Activated CD8-positive, alpha-beta T cell treated with anti-CD3 and anti-CD28 coated beads, Interleukin-2, amount 10 ng/mL, durations not matched to agents 7 days and 5 days (primary cell): ENCODE data around the gene MIOX. TPM values are rescaled to one million over a fixed set of nuclear protein-coding genes. Genes with fewer than 3 reads are reported as not detected.

Experiments
- ATAC-seq: fragments of 150-1000 bp; cut with Tn5 transposase; one replicate; pipeline ENCODE4 v1.10.0; 2021; ENCODE audit warnings: moderate library complexity
- CTCF ChIA-PET: fragments of 350-600 bp; sonication (Branson Sonifier 250); formaldehyde crosslinking; loops from one replicate; lab custom pipeline; 2021; ENCODE audit warnings: antibody characterized with exemption; lab: Charles Lee
- POLR2A ChIA-PET: fragments of 350-600 bp; sonication (Branson Sonifier 250); formaldehyde crosslinking; loops from one replicate; lab custom pipeline; 2021; ENCODE audit warnings: antibody characterized with exemption; lab: Charles Lee
- DNase-seq: peaks from one replicate; pipeline ENCODE4 v3.0.0-alpha.2; 2020
- H3K27ac Mint-ChIP-seq: one replicate; pipeline ENCODE4 v1.8.0; 2021; ENCODE audit warnings: mild to moderate bottlenecking, mixed read lengths
- H3K27me3 Mint-ChIP-seq: one replicate; pipeline ENCODE4 v1.8.0; 2021; ENCODE audit warnings: low read depth, mixed read lengths
- H3K36me3 Mint-ChIP-seq: one replicate; pipeline ENCODE4 v1.8.0; 2021; ENCODE audit warnings: low read depth, mixed read lengths
- H3K4me1 Mint-ChIP-seq: one replicate; pipeline ENCODE4 v1.8.0; 2021; ENCODE audit warnings: low read depth, mixed read lengths
- H3K4me3 Mint-ChIP-seq: one replicate; pipeline ENCODE4 v1.8.0; 2021; ENCODE audit warnings: mild to moderate bottlenecking, mixed read lengths
- H3K9me3 Mint-ChIP-seq: one replicate; pipeline ENCODE4 v1.8.0; 2022; ENCODE audit warnings: mixed read lengths; ENCODE audit not compliant: insufficient read depth
- total RNA-seq, 2 experiments: library from RNA; stranded (reverse); gene quantifications; one replicate each; pipeline ENCODE4 v1.2.3, GENCODE V29; 2021

MIOX gene
- total RNA-seq, 2 experiments from 2014 or later, result 0.40 TPM; not detected in 1

DNA sequence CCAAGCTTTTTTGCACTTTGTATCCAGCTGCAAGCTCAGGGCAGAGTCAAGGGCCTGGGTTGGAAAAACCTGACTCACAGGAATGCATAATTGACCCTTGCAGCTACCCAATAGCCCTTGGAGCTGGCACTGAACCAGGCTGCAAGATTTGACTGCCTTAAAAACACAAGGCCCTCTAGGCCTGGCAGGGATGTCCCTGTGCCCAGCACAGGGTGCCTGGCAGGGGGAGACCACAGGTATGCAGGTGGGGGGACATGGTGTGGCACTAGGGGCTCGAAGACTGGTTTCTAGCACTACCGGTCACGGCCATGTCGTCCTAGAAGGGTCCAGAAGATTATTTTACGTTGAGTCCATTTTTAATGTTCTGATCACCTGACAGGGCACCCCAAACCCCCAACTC is 42.0 kb upstream of the MIOX start:
- DNase-seq, result no peak
- peaks cover 47% of the 10 kb centered on the region for H3K36me3 Mint-ChIP-seq
- no peak for ATAC-seq
- peaks cover 25% of the 10 kb centered on the region for H3K4me1 Mint-ChIP-seq
- peak overlapping the region; percentile 89 for H3K27ac Mint-ChIP-seq
- no peaks in the 10 kb centered on the region for H3K9me3 Mint-ChIP-seq
- POLR2A ChIA-PET, result interaction anchor here (0.6 to 2.1 kb wide), 8 partner anchors 8 to 177 kb away, joined by 3 to 10 read pairs (median 3); partner anchors contain the start of gene SCO2
- CTCF ChIA-PET, result interaction anchor here (0.8 to 1.3 kb wide), 5 partner anchors 25 to 79 kb away, joined by 3 to 5 read pairs (median 5); no protein-coding TSS in a partner anchor
- no peak overlapping the region for H3K4me3 Mint-ChIP-seq
- no peaks in the 10 kb centered on the region for H3K27me3 Mint-ChIP-seq

DNA sequence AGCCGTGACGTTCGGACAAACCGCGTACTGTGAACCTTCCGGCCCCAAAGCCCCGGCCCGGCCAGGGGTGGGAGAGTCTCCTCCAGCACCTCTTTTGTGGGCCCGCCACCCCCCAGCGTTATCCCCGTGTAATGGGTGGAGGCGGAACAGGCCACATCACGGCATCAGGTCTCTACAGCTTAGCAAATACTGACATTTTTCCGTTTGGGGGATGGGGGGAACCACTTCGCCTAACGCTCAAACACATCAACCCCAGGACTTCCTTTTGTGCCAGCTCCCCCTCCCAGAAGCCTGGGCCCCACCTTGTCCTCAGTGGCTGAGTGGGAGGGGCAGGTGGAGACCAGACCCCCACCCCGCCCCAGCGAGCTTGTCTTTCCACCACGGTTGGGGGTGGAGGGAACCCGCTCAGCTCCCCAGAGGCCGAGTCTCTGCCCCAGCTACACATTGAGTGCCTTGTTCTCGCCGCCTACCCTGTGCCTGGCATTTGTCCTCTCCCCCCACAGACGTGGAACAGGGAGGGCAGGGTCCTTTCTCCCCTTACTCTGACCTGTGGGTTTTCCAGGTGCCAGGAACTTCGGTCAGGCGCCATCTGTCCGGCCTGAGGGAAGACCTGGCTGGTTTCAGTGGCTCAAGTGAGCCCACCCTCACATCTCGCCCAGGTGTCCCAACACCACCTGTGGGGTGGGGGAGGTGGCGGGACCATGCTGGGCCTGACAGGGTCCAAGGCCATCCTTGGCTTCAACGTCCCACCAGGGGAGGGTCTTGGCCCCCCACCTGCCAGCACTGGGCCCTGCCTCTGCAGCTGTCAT is 41.4 kb upstream of the MIOX start:
- H3K4me3 Mint-ChIP-seq, result peak overlapping the region; percentile 22
- no peaks in the 10 kb centered on the region for H3K9me3 Mint-ChIP-seq
- ATAC-seq, result peak; percentile 43
- H3K27ac Mint-ChIP-seq, result peak overlapping the region; percentile 89
- CTCF ChIA-PET, result interaction anchor here (0.8 to 1.3 kb wide), 5 partner anchors 24 to 79 kb away, joined by 3 to 5 read pairs (median 5); no protein-coding TSS in a partner anchor
- H3K27me3 Mint-ChIP-seq, result no peaks in the 10 kb centered on the region
- POLR2A ChIA-PET, result interaction anchor here (0.8 to 2.1 kb wide), 6 partner anchors 15 to 128 kb away, joined by 3 to 10 read pairs (median 3); partner anchors contain the start of genes LMF2, NCAPH2 and SCO2
- DNase-seq, result peak; percentile 53
- peaks cover 25% of the 10 kb centered on the region for H3K4me1 Mint-ChIP-seq
- peaks cover 50% of the 10 kb centered on the region for H3K36me3 Mint-ChIP-seq

DNA sequence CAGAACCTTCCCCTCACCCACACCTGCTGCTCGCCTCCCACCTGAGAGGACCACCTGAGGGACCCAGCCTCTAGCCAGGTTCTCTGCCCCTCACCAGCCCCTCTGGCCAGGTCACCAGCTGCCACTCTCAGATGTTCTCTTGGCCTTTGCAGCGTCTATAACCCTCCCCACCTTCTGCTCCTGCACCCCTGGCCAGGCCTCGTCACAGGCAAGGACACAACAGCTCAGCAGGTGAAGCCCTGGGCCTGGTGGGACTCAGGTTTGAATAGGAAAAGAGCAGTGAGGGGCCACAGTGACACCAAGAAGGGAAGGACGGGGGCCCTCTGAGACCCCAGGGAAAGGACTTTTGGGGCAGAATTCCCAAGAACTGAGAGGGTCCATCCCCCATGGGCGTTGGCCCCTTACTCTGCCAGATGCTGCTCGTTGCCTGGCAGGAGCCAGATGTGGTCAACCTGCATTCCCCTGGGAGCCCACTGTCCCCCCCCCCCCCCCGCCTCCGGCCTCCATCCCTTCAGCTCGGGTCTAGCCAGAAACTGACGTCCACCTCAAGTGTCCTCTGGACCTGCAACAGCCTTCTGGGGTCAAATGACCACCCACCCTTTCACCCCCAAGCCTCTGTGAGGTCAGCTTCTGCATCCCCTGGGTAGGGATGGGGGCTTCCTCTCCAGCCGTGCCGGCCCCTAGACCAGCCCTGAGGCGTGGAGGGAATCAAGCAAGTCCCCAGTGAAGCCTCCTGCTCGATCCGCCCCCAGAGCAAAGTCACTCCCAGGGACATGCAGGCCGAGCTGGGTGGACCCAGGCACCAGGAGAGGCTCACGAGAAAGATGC is 40.6 kb upstream of the MIOX start:
- peak overlapping the region; percentile 89 for H3K27ac Mint-ChIP-seq
- POLR2A ChIA-PET, result interaction anchor here (1.2 to 2.1 kb wide), 3 partner anchors 24 to 79 kb away, joined by 3 to 10 read pairs (median 7); partner anchors contain the start of genes LMF2, NCAPH2 and SCO2
- CTCF ChIA-PET, result interaction anchor here (1.1 to 1.2 kb wide), 2 partner anchors 27 to 74 kb away, joined by 3 to 5 read pairs; no protein-coding TSS in a partner anchor

DNA sequence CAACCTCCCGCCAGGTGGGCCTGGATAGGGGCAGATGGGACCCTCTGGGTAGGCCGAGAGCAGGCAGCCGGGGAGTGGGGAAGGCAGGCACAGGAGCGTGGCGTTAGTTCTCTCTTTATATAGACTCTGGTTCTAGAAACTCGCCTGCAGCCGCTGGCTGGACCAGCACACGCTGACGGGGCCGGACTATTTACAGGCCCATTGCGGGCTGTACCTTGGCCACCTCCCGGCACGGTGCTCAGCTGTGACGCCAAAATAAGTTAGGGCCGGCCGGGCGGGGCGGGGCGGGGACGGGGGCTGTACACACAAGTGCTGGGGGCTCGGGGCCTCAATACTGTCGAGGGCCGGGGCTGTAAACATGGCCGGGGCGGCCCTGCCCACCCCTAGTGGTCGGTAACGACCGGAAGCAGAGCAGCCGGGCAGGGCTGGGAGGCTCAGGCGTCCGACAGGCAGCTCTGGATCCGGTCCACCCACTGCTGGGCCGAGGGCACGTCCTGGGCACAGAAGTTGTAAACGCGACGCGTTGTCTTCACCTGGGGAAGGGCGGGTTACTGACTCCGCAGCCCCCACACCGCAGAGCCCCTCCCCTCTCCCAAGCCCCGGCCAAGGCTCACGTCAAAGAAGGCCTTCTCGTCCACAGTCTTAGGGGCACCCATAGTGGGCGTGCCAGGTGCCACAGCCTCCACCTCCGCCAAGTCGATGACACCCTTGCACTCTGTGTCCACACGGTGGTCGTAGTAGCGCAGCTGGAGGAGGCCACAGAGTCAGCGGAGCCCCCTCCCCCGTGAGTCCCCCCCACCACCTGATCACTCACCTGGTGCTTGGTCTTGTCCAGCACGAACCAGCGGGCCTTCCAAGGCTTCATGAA is 39.7 kb upstream of the MIOX start:
- DNase-seq (no peak), ATAC-seq (no peak)
- no peak overlapping the region for H3K27ac Mint-ChIP-seq
- POLR2A ChIA-PET, result interaction anchor here (1.2 kb wide), 1 partner anchor 27 kb away, joined by 3 read pairs; no protein-coding TSS in a partner anchor
- CTCF ChIA-PET, result no interaction called here
- H3K27me3 Mint-ChIP-seq, result no peaks in the 10 kb centered on the region
- H3K4me1 Mint-ChIP-seq, result peaks cover 25% of the 10 kb centered on the region
- H3K4me3 Mint-ChIP-seq, result no peak overlapping the region
- peaks cover 60% of the 10 kb centered on the region for H3K36me3 Mint-ChIP-seq
- H3K9me3 Mint-ChIP-seq, result no peaks in the 10 kb centered on the region

More for the DNA sequence above, 40.6 kb upstream of the MIOX start:
- Mint-ChIP-seq H3K4me1 (peaks cover 25% of the 10 kb centered on the region), H3K36me3 (peaks cover 58% of the 10 kb centered on the region), H3K4me3 (no peak overlapping the region), H3K27me3 (no peaks in the 10 kb centered on the region), H3K9me3 (no peaks in the 10 kb centered on the region)
- DNase-seq (no peak), ATAC-seq (no peak)

DNA sequence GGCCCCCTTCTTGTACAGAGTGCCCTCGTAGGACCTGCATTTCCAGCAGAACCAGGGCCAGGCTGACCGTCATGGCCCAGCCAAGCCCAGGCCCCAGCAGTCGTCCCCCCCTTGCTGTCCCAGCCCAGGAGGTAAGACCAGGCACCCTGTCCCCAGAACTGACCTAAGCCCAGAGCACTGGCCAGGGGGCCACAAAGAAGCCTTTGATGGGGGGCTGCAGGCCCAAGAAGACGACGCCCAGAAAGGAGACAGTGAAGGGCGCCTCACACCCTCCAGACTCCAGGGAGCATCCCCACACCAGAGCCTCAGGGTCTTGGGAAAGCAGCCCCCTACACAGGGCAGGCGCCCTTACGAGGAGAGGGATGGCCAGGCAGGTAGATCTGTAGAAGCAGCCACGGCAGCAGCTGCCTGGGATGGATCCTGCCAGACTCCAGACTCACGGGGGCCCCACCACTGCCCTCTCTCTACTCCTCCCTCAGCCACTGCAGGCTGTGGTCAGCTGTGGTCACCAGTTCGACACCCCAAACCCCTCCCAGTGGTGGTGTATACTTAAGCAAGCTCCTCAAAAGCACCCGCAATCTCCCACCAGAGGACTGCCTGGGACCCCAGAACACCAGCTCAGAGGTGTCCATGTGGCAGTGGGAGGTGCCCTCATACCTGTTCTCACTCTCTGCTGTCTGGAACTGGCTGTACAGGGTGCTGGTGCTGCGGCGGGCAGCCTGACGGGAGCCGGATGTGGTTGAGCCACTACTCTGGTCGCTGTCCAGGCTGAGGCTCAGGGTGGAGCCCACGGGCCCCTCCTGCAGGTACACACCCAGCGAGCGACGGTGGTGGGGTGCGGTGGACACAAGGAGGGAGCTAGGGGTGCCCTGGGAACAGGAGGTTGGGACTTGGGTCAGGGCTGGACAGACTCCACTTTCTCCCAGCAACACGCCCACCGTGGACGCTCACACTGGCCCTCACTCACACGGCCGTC is 38.8 kb upstream of the MIOX start:
- DNase-seq (no peak), ATAC-seq (no peak)
- Mint-ChIP-seq H3K4me1 (peaks cover 25% of the 10 kb centered on the region), H3K4me3 (no peak overlapping the region), H3K27me3 (no peaks in the 10 kb centered on the region), H3K27ac (no peak overlapping the region), H3K9me3 (no peaks in the 10 kb centered on the region), H3K36me3 (peaks cover 61% of the 10 kb centered on the region)
- CTCF ChIA-PET, result interaction anchor here (1.2 kb wide), 1 partner anchor 26 kb away, joined by 3 read pairs; no protein-coding TSS in a partner anchor
- POLR2A ChIA-PET, result interaction anchor here (0.8 to 1.2 kb wide), 2 partner anchors 26 to 78 kb away, joined by 3 read pairs; partner anchors contain the start of gene SCO2

DNA sequence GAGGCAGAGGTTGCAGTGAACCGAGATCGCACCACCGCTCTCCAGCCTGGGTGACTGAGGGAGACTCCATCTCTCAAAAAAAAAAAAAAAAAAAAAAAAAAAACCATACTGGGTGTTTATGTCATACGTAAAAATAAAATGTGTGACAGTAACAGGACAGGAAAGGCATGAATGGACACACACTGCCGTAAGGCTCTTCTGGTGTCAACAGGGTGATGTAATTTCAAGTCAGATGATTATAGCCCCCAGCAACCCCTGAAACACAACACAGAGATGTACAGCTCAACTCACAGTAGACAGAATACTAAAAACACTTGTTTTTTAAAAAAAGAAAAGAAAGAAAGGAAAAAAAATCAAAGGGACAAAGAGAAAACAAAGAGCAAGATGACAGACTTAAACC is 34.0 kb upstream of the MIOX start:
- POLR2A ChIA-PET, result interaction anchor here (1.1 to 1.9 kb wide), 2 partner anchors 45 to 73 kb away, joined by 5 to 6 read pairs; partner anchors contain the start of gene SCO2
- H3K36me3 Mint-ChIP-seq, result peaks cover 60% of the 10 kb centered on the region
- DNase-seq (no peak), ATAC-seq (no peak)
- H3K9me3 Mint-ChIP-seq, result no peaks in the 10 kb centered on the region
- H3K4me1 Mint-ChIP-seq, result peaks cover 5% of the 10 kb centered on the region
- H3K27me3 Mint-ChIP-seq, result no peaks in the 10 kb centered on the region
- CTCF ChIA-PET, result interaction anchor here (0.8 to 3.3 kb wide), 4 partner anchors 20 to 166 kb away, joined by 3 to 14 read pairs (median 4); partner anchors contain the start of gene SCO2
- H3K27ac Mint-ChIP-seq, result peak overlapping the region; percentile 71
- H3K4me3 Mint-ChIP-seq, result no peak overlapping the region

DNA sequence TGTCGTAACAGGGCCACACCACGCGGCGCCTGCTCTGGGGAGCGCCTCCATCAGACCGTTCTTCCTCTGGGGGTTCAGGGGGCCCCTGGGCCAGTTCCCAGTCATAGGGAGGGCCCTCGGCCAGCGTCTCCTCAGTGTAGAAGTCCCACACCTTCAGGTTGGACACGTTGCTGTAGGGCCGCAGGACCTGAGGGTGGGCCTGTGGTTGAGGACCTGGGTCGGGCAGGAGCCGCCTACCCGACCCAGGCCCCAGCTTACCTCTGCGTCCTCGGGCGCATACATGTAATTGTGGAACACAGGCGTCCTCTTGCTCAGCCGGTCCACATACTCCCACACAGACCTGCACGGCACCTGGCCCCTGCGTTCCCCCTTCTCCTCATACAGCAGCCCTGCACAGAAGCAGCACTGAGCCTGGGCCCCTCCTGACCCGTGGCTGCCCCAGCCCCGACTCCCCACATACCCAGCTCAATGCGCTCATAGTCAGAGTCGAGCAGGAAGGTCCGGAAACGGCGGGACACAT is 32.0 kb upstream of the MIOX start:
- no peak for DNase-seq
- Mint-ChIP-seq H3K27me3 (no peaks in the 10 kb centered on the region), H3K4me1 (peaks cover 2% of the 10 kb centered on the region), H3K4me3 (no peak overlapping the region), H3K27ac (no peak overlapping the region), H3K36me3 (peaks cover 53% of the 10 kb centered on the region), H3K9me3 (no peaks in the 10 kb centered on the region)
- POLR2A ChIA-PET, result no interaction called here
- no peak for ATAC-seq
- CTCF ChIA-PET, result interaction anchor here (1.0 to 3.0 kb wide), 2 partner anchors 19 to 71 kb away, joined by 3 to 11 read pairs; no protein-coding TSS in a partner anchor

DNA sequence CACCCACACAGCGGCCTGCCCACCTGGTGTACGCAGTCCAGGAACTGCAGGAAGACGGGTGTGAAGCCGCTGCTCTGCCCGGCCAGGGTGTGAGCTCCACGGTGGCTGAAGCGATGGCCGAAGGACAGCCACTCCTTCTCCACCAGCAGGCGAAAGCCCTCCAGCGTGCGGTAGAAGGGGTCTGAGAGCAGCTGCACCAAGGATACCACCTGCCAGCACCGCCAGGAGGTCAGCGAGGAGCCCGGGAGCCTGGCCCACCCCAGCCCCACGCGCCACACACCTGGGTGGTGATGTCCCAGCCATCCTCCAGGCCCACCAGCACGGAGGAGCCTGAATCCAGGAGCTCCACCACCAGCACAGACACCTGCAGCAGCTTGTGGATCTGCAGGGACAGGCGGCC is 31.5 kb upstream of the MIOX start:
- POLR2A ChIA-PET, result no interaction called here
- DNase-seq, result no peak
- Mint-ChIP-seq H3K4me1 (peaks cover 2% of the 10 kb centered on the region), H3K9me3 (no peaks in the 10 kb centered on the region), H3K27ac (no peak overlapping the region), H3K27me3 (no peaks in the 10 kb centered on the region), H3K4me3 (no peak overlapping the region), H3K36me3 (peaks cover 51% of the 10 kb centered on the region)
- no peak for ATAC-seq
- CTCF ChIA-PET, result interaction anchor here (1.0 to 3.0 kb wide), 2 partner anchors 18 to 71 kb away, joined by 3 to 11 read pairs; no protein-coding TSS in a partner anchor

DNA sequence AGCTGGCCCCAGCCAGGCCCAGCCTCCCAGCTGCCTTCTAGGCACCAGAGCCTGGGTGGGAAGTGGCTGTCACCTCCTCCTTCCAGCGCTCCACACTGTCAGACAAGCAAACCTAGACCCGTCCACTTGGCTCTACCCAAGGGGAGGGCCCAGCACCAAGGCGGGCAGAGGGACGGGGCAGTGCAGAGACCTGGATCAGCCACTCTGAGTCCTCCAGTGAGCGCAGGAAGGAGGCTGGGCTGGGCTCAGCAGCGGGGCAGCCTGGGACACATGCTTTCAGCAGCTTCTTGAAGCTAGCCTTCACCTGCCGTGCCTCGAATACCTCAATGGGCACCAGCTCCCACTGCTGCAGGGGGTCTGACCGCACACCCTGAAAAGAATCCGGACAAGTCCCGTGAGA is 30.6 kb upstream of the MIOX start:
- no peak for ATAC-seq
- Mint-ChIP-seq H3K4me1 (peaks cover 2% of the 10 kb centered on the region), H3K27me3 (no peaks in the 10 kb centered on the region), H3K4me3 (no peak overlapping the region), H3K9me3 (no peaks in the 10 kb centered on the region), H3K27ac (no peak overlapping the region), H3K36me3 (peaks cover 52% of the 10 kb centered on the region)
- DNase-seq, result no peak
- POLR2A ChIA-PET, result no interaction called here
- CTCF ChIA-PET, result interaction anchor here (0.7 to 3.0 kb wide), 3 partner anchors 17 to 165 kb away, joined by 3 to 11 read pairs (median 5); no protein-coding TSS in a partner anchor
